SK-N-SH (cell line): ENCODE measurements around the gene CLEC2D.

ENCODE experiments used
- EP300 ChIP-seq, 2 experiments: IDR thresholded peaks; 2 replicates each; pipeline versions ENCODE4 v1.4.0 to v1.6.1; 2012; ENCODE audit warnings: borderline replicate concordance in 1 of 2, low read depth in 1 of 2, low read length in 1 of 2
- SIN3A ChIP-seq: IDR thresholded peaks from 2 replicates; pipeline ENCODE4 v1.6.1; 2012; ENCODE audit warnings: low read depth, mild to moderate bottlenecking, low read length, moderate library complexity, borderline replicate concordance
- SMC3 ChIP-seq: IDR thresholded peaks from 2 replicates; pipeline ENCODE4 v1.6.1; 2012; ENCODE audit warnings: low read depth, low read length, improper control_type of control experiment
- TF ChIP-seq, protein P1 (sequence below): IDR thresholded peaks from 2 replicates; pipeline ENCODE4 v1.6.1; 2012; ENCODE audit warnings: mild to moderate bottlenecking, low read depth, low read length, moderate library complexity
- TF ChIP-seq, protein P2 (sequence below): fragments of 200-600 bp; sonication (generic); IDR thresholded peaks from 2 replicates; pipeline ENCODE4 v1.6.1; 2017; ENCODE audit warnings: antibody characterized with exemption, mild to moderate bottlenecking, moderate library complexity
- TF ChIP-seq, protein P3 (sequence below): IDR thresholded peaks from 2 replicates; pipeline ENCODE4 v1.4.0; 2012; ENCODE audit warnings: low read depth, borderline replicate concordance

GRCh38 chr12:9698681-9699080, 29.2 kb downstream of the CLEC2D start:
- TF ChIP-seq SIN3A (no peak), EP300 (IDR thresholded peaks at IDR 0.05; ENCODE audit: borderline replicate concordance in 1 of 2, low read depth in 1 of 2, low read length in 1 of 2) (no peak), SMC3 (no peak)
- TF ChIP-seq, protein P1, sequence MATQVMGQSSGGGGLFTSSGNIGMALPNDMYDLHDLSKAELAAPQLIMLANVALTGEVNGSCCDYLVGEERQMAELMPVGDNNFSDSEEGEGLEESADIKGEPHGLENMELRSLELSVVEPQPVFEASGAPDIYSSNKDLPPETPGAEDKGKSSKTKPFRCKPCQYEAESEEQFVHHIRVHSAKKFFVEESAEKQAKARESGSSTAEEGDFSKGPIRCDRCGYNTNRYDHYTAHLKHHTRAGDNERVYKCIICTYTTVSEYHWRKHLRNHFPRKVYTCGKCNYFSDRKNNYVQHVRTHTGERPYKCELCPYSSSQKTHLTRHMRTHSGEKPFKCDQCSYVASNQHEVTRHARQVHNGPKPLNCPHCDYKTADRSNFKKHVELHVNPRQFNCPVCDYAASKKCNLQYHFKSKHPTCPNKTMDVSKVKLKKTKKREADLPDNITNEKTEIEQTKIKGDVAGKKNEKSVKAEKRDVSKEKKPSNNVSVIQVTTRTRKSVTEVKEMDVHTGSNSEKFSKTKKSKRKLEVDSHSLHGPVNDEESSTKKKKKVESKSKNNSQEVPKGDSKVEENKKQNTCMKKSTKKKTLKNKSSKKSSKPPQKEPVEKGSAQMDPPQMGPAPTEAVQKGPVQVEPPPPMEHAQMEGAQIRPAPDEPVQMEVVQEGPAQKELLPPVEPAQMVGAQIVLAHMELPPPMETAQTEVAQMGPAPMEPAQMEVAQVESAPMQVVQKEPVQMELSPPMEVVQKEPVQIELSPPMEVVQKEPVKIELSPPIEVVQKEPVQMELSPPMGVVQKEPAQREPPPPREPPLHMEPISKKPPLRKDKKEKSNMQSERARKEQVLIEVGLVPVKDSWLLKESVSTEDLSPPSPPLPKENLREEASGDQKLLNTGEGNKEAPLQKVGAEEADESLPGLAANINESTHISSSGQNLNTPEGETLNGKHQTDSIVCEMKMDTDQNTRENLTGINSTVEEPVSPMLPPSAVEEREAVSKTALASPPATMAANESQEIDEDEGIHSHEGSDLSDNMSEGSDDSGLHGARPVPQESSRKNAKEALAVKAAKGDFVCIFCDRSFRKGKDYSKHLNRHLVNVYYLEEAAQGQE = no peak
- TF ChIP-seq, protein P2, sequence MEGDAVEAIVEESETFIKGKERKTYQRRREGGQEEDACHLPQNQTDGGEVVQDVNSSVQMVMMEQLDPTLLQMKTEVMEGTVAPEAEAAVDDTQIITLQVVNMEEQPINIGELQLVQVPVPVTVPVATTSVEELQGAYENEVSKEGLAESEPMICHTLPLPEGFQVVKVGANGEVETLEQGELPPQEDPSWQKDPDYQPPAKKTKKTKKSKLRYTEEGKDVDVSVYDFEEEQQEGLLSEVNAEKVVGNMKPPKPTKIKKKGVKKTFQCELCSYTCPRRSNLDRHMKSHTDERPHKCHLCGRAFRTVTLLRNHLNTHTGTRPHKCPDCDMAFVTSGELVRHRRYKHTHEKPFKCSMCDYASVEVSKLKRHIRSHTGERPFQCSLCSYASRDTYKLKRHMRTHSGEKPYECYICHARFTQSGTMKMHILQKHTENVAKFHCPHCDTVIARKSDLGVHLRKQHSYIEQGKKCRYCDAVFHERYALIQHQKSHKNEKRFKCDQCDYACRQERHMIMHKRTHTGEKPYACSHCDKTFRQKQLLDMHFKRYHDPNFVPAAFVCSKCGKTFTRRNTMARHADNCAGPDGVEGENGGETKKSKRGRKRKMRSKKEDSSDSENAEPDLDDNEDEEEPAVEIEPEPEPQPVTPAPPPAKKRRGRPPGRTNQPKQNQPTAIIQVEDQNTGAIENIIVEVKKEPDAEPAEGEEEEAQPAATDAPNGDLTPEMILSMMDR = no peak
- TF ChIP-seq, protein P3, sequence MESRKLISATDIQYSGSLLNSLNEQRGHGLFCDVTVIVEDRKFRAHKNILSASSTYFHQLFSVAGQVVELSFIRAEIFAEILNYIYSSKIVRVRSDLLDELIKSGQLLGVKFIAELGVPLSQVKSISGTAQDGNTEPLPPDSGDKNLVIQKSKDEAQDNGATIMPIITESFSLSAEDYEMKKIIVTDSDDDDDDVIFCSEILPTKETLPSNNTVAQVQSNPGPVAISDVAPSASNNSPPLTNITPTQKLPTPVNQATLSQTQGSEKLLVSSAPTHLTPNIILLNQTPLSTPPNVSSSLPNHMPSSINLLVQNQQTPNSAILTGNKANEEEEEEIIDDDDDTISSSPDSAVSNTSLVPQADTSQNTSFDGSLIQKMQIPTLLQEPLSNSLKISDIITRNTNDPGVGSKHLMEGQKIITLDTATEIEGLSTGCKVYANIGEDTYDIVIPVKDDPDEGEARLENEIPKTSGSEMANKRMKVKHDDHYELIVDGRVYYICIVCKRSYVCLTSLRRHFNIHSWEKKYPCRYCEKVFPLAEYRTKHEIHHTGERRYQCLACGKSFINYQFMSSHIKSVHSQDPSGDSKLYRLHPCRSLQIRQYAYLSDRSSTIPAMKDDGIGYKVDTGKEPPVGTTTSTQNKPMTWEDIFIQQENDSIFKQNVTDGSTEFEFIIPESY = no peak
